Activated naive CD8-positive, alpha-beta T cell treated with anti-CD3 and anti-CD28 coated beads, Interleukin-2, amount 10 ng/mL, durations not matched to agents 7 days and 5 days (primary cell): ENCODE data around the gene MARCHF3. TPM values are rescaled to one million over a fixed set of nuclear protein-coding genes. Genes with fewer than 3 reads are reported as not detected.

Source experiments
- ATAC-seq: fragments of 150-1000 bp; cut with Tn5 transposase; one replicate; pipeline ENCODE4 v1.10.0; 2021; ENCODE audit warnings: low read depth, moderate library complexity
- POLR2A ChIA-PET: fragments of 350-600 bp; sonication (Branson Sonifier 250); formaldehyde crosslinking; loops from one replicate; lab custom pipeline; 2021; ENCODE audit warnings: antibody characterized with exemption; lab: Charles Lee
- DNase-seq: peaks from one replicate; pipeline ENCODE4 v3.0.0; 2021
- H3K27ac Mint-ChIP-seq: one replicate; pipeline ENCODE4 v1.8.0; 2022; ENCODE audit warnings: mild to moderate bottlenecking, mixed read lengths
- H3K27me3 Mint-ChIP-seq: one replicate; pipeline ENCODE4 v1.8.0; 2022; ENCODE audit warnings: mild to moderate bottlenecking, moderate library complexity, mixed read lengths
- H3K36me3 Mint-ChIP-seq: one replicate; pipeline ENCODE4 v1.8.0; 2021; ENCODE audit warnings: mild to moderate bottlenecking, mixed read lengths
- H3K4me1 Mint-ChIP-seq: one replicate; pipeline ENCODE4 v1.8.0; 2021; ENCODE audit warnings: mixed read lengths
- H3K4me3 Mint-ChIP-seq: one replicate; pipeline ENCODE4 v1.8.0; 2022; ENCODE audit warnings: mild to moderate bottlenecking, moderate library complexity, mixed read lengths
- H3K9me3 Mint-ChIP-seq: one replicate; pipeline ENCODE4 v1.8.0; 2021; ENCODE audit warnings: mixed read lengths
- total RNA-seq, 2 experiments: library from RNA; stranded (reverse); gene quantifications; one replicate each; pipeline ENCODE4 v1.2.3, GENCODE V29; 2021

The MARCHF3 gene
- total RNA-seq, 2 experiments from 2014 or later = 2.4 to 2.7 TPM

- DNase-seq (no peak), ATAC-seq (no peak)
- no peak overlapping the region for H3K27ac Mint-ChIP-seq
- no peaks in the 10 kb centered on the region for H3K4me1 Mint-ChIP-seq
- H3K27me3 Mint-ChIP-seq = no peaks in the 10 kb centered on the region
- H3K9me3 Mint-ChIP-seq = no peaks in the 10 kb centered on the region
- peaks cover 3% of the 10 kb centered on the region for H3K36me3 Mint-ChIP-seq
- POLR2A ChIA-PET = no interaction called here
- H3K4me3 Mint-ChIP-seq = no peak overlapping the region
Observed at GRCh38 chr5:126938466-126938865, 91.9 kb downstream of the MARCHF3 start.

GRCh38 chr5:126937771-126938170 is 92.6 kb downstream of the MARCHF3 start:
- Mint-ChIP-seq H3K4me3 (no peak overlapping the region), H3K9me3 (no peaks in the 10 kb centered on the region), H3K36me3 (peaks cover 3% of the 10 kb centered on the region), H3K27ac (no peak overlapping the region), H3K4me1 (no peaks in the 10 kb centered on the region), H3K27me3 (no peaks in the 10 kb centered on the region)
- DNase-seq (no peak), ATAC-seq (no peak)
- POLR2A ChIA-PET = no interaction called here

- Mint-ChIP-seq H3K27ac (no peak overlapping the region), H3K4me3 (no peak overlapping the region), H3K27me3 (no peaks in the 10 kb centered on the region), H3K4me1 (peaks cover 3% of the 10 kb centered on the region), H3K36me3 (peaks cover 3% of the 10 kb centered on the region), H3K9me3 (no peaks in the 10 kb centered on the region)
- POLR2A ChIA-PET = no interaction called here
- DNase-seq (no peak), ATAC-seq (no peak)
Observed at GRCh38 chr5:126936775-126937418, 93.5 kb downstream of the MARCHF3 start.

DNA sequence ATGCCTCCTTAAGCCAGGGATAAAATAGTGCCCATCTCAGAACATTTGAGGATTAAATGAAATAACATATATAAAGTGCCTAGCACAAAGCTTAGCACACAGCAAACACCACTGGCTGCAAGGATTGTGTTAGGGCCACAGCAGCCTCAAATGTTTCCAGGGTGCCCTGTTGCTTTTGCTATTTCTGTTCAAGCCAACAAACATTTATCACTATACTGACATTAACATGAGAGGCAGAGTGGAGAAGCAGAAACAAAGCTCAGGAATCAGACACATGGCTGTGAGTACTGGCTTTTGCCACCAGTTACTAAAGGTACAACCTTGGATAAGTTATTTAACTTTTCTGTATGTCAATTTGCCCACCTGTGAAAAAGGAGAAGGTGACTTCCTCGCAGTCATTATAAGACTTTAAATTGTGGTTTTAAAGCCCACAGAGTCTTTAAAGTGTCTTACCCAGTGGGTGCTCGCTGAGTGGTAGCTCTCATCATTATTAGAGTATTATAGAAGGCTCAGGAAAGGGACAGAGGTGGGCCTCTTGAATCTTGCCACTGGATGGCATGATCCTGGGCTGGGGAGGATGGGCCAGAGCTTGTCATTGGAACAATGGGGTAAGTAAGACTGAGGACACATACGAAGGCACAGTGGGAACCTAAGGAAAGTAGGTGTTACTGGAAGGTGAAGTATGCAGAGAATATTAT is 98.2 kb downstream of the MARCHF3 start:
- H3K4me3 Mint-ChIP-seq = no peak overlapping the region
- peaks cover 4% of the 10 kb centered on the region for H3K4me1 Mint-ChIP-seq
- DNase-seq (no peak), ATAC-seq (no peak)
- POLR2A ChIA-PET = no interaction called here
- peaks cover 6% of the 10 kb centered on the region for H3K36me3 Mint-ChIP-seq
- H3K27ac Mint-ChIP-seq = no peak overlapping the region
- no peaks in the 10 kb centered on the region for H3K27me3 Mint-ChIP-seq
- no peaks in the 10 kb centered on the region for H3K9me3 Mint-ChIP-seq

DNA sequence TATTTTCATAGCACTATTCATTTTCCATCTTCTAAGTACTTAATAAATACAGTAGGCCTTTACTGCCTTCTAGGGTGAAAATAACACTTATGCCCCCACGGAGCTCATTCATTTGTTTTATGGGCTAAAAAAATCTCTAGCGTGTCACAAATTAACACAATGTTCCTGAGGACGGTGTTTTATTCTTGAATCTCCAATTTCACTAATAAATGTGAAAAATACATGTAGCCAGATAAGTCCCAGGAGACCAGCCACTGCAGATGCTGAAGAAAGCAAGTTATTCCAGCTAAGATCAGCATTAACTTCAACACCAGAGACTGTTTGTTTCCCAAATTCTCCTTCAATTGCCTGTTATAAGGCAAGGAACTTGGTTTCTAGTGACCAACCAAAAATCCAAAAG is 102.3 kb downstream of the MARCHF3 start:
- Mint-ChIP-seq H3K27me3 (no peaks in the 10 kb centered on the region), H3K27ac (no peak overlapping the region), H3K36me3 (peaks cover 3% of the 10 kb centered on the region), H3K4me3 (no peak overlapping the region), H3K9me3 (no peaks in the 10 kb centered on the region), H3K4me1 (peaks cover 4% of the 10 kb centered on the region)
- POLR2A ChIA-PET = no interaction called here
- DNase-seq (no peak), ATAC-seq (no peak)

DNA sequence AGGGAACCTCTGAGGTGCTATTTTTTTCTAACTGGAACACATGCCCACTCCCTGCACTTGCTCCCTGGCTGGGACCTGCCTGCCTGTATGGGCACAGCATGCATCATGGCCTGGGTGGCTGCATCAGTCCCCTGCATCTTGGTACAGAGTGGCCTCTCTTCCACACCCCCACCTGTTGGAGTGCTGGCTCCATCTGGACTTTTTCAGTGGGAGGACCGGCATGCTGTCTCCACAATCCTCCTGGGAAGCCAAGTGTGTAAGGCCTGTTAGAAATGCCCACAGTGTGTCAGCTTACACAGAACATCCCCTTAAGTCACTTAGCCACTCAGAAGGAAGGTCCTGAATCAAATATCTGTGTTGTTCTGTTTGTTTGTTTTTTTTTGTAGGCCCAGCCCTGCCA is 102.9 kb downstream of the MARCHF3 start:
- ATAC-seq = no peak

GRCh38 chr5:126926187-126926586 is 104.2 kb downstream of the MARCHF3 start:
- H3K9me3 Mint-ChIP-seq = no peaks in the 10 kb centered on the region
- ATAC-seq (no peak), DNase-seq (no peak)
- H3K4me3 Mint-ChIP-seq = no peak overlapping the region
- no peaks in the 10 kb centered on the region for H3K27me3 Mint-ChIP-seq
- H3K27ac Mint-ChIP-seq = no peak overlapping the region
- H3K36me3 Mint-ChIP-seq = peaks cover 3% of the 10 kb centered on the region
- POLR2A ChIA-PET = no interaction called here
- peaks cover 1% of the 10 kb centered on the region for H3K4me1 Mint-ChIP-seq

More for the DNA sequence above, 102.9 kb downstream of the MARCHF3 start:
- Mint-ChIP-seq H3K27me3 (no peaks in the 10 kb centered on the region), H3K4me1 (peaks cover 4% of the 10 kb centered on the region), H3K4me3 (no peak overlapping the region), H3K36me3 (peaks cover 3% of the 10 kb centered on the region), H3K9me3 (no peaks in the 10 kb centered on the region), H3K27ac (no peak overlapping the region)
- DNase-seq = no peak
- POLR2A ChIA-PET = no interaction called here

- Mint-ChIP-seq H3K36me3 (no peaks in the 10 kb centered on the region), H3K9me3 (no peaks in the 10 kb centered on the region), H3K4me1 (no peaks in the 10 kb centered on the region), H3K27ac (no peak overlapping the region), H3K27me3 (no peaks in the 10 kb centered on the region), H3K4me3 (no peak overlapping the region)
- ATAC-seq (no peak), DNase-seq (no peak)
- POLR2A ChIA-PET = no interaction called here
Observed at GRCh38 chr5:126925482-126925881, 104.9 kb downstream of the MARCHF3 start.

DNA sequence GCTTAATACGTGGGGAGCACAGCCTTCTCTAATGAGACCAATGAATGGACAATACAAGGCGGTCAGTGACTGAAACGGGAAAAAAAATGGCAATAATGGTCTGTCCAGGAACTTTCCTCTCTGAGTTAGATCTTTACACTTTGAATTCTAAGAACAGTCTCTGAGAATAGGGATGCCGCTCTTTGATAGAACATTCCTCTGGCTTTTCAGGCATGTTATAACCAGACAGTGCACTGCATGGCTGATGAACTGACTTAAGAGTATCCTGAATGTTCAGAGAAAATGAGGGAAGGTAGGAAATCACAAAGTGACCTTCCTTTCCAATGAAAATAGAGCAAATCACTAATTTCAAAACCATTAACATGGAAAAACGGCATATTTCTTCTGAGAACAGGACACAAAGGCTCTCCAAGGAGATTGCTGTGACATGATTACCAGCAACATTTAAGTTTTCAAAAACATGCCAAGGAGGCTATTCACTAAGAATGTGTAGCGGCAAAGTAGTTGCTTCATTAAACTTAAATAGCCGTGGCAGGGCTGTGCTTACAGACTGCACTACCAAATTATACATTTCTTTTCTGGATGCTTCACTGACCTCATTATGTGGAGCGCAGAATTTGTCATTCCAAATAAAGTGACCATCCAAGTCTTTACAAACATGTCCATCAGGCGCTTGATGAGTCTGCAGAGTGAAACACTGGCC is 105.9 kb downstream of the MARCHF3 start:
- Mint-ChIP-seq H3K27me3 (no peaks in the 10 kb centered on the region), H3K27ac (no peak overlapping the region), H3K36me3 (no peaks in the 10 kb centered on the region), H3K4me3 (no peak overlapping the region), H3K9me3 (no peaks in the 10 kb centered on the region), H3K4me1 (no peaks in the 10 kb centered on the region)
- DNase-seq (no peak), ATAC-seq (no peak)
- POLR2A ChIA-PET = no interaction called here

DNA sequence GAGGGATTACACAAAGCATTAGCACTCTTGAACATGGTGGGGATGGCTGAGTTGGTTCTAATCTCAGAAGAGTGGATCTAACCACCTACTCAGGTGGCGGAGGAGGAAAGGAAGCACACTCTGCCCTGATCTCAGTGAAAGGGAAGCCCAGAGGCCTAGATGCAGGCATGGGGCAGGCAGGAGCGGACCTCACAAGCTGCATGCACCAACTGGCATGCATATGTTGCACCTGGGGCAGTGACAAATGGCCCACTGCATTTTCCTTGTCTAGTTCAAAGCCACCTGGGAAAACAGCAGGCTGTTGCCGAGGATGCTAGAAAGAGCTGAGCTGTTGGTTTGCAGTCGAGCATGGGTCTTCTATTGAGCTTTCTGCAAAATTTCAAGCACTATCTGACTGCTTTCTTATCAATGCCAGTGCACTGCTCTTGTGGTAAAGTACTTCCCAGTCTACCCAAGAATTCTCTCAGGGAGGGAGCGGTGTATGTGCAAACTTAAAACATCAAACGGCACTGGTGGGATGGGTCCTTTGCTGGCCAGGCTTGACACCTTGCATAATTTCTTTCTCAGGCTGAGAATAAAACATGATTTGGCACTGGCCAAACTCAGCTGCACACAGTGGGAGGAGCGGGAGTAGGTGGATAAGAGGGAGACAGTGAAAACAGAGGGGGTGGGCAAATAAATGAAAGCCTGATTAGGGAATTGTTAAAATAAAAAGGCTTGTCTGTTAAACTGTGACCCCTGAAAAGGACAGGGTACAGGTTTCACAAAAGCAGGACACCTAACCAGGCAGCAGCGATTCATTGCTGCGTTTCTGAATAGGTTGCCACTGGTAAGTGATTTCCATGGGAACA is 108.9 kb downstream of the MARCHF3 start:
- Mint-ChIP-seq H3K27ac (no peak overlapping the region), H3K4me1 (no peaks in the 10 kb centered on the region), H3K4me3 (no peak overlapping the region), H3K27me3 (no peaks in the 10 kb centered on the region), H3K9me3 (no peaks in the 10 kb centered on the region), H3K36me3 (no peaks in the 10 kb centered on the region)
- DNase-seq (no peak), ATAC-seq (no peak)
- POLR2A ChIA-PET = no interaction called here

DNA sequence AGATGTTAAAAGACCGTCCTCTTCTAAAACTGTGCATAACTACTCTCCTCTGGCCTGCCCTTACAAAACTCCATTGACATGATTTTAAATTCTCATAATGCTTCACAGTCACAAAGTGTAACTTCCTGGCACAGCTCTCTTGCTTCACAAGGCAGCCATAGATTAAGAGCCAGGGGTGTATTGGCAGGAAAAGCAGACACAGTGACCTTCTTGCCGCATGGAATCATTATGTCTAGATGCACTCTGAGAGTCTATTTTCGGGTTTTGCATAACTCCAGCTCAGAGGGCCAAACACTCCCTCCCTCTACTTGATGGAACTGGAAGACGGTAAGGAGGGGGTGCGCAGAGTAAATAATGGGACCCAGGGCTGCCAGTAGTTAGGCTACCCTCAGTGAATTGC is 110.1 kb downstream of the MARCHF3 start:
- DNase-seq = no peak
- ATAC-seq = no peak
- no peaks in the 10 kb centered on the region for H3K9me3 Mint-ChIP-seq
- no peaks in the 10 kb centered on the region for H3K36me3 Mint-ChIP-seq
- no peak overlapping the region for H3K4me3 Mint-ChIP-seq
- H3K27ac Mint-ChIP-seq = no peak overlapping the region
- H3K4me1 Mint-ChIP-seq = no peaks in the 10 kb centered on the region
- POLR2A ChIA-PET = no interaction called here
- H3K27me3 Mint-ChIP-seq = no peaks in the 10 kb centered on the region

DNA sequence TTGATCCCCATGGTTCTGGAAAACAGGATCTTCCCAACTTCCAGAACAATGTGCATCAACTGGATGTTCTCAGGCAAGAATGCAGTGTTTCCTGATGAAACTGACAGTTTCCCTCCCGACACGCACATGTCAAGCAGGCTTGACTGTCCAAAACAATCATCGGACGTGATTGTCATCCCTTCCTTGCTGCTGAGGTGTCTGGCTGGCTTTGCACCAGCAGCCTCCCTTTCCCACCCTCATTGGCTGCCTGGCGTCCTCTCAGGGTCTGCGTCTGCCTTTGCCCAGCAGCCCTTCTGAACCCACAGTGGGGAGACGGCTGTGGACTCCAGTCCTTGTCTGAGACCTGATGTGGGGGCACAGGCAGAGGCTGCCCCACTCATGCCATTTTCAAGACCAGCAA is 110.8 kb downstream of the MARCHF3 start:
- H3K9me3 Mint-ChIP-seq = no peaks in the 10 kb centered on the region
- POLR2A ChIA-PET = no interaction called here
- no peak for DNase-seq
- no peaks in the 10 kb centered on the region for H3K36me3 Mint-ChIP-seq
- no peak overlapping the region for H3K4me3 Mint-ChIP-seq
- ATAC-seq = no peak
- no peak overlapping the region for H3K27ac Mint-ChIP-seq
- no peaks in the 10 kb centered on the region for H3K4me1 Mint-ChIP-seq
- H3K27me3 Mint-ChIP-seq = no peaks in the 10 kb centered on the region

DNA sequence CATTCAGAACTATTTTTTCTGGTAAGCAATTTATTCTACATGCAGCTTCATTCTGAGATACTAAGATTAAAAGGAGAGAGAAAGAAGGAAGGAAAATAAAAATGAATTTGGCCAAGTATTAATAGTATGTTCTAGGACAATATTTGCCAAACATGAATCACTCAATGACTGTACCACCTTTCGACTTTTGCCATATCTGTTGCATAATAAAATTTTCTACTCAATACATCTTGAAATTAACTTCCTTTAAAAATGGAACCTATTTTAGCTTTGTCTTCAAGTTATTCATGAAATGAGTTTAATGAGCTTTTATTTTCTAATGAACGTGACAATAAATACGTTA is 111.8 kb downstream of the MARCHF3 start:
- H3K36me3 Mint-ChIP-seq = no peaks in the 10 kb centered on the region
- no peaks in the 10 kb centered on the region for H3K27me3 Mint-ChIP-seq
- no peak for ATAC-seq
- POLR2A ChIA-PET = no interaction called here
- H3K9me3 Mint-ChIP-seq = no peaks in the 10 kb centered on the region
- DNase-seq = no peak
- no peaks in the 10 kb centered on the region for H3K4me1 Mint-ChIP-seq
- H3K4me3 Mint-ChIP-seq = no peak overlapping the region
- no peak overlapping the region for H3K27ac Mint-ChIP-seq
